Ovary (tissue), 9 donors: Measurements from ENCODE around the gene IFNA21. TPM values are rescaled to one million over a fixed set of nuclear protein-coding genes. Genes with fewer than 3 reads are reported as not detected.
"Not testable (repeated sequence)": the region's sequence is repeated elsewhere in the genome, so short reads cannot be mapped to it uniquely, and the experiment has no call there.

Experiments used
- DNase-seq, 5 donors: peaks; one replicate each; pipeline ENCODE4 v3.0.0-alpha.2; 2019 to 2020
- H3K27ac ChIP-seq, 2 donors: fragments of 200-600 bp; one replicate each; pipeline versions ENCODE4 v1.5.1 to v1.8.0; 2019 to 2022
- H3K27me3 ChIP-seq: fragments of 200-600 bp; one replicate; pipeline ENCODE4 v1.8.0; 2022
- H3K36me3 ChIP-seq: fragments of 200-600 bp; sonication (generic); one replicate; pipeline ENCODE4 v1.5.1; 2019
- H3K4me1 ChIP-seq: one replicate; pipeline ENCODE4 v1.8.1; 2013; ENCODE audit warnings: mild to moderate bottlenecking, moderate library complexity; ENCODE audit not compliant: insufficient read depth
- H3K4me3 ChIP-seq: fragments of 200-600 bp; sonication (generic); one replicate; pipeline ENCODE4 v1.5.1; 2017
- H3K9me3 ChIP-seq, 2 donors: fragments of 200-600 bp in 1 of 2; sonication (generic) in 1 of 2; one replicate each; pipeline versions ENCODE4 v1.5.1 to v1.8.1; 2013 to 2019; ENCODE audit warnings: mild to moderate bottlenecking in 1 of 2, moderate library complexity in 1 of 2
- EP300 ChIP-seq: sonication (generic); formaldehyde crosslinking; IDR thresholded peaks from one replicate; pipeline ENCODE4 v1.6.1; 2017; ENCODE audit warnings: antibody characterized with exemption
- POLR2A ChIP-seq: fragments of 450-650 bp; IDR thresholded peaks from one replicate; pipeline ENCODE4 v1.6.1; 2017; ENCODE audit warnings: antibody characterized with exemption, mild to moderate bottlenecking, moderate library complexity
- WGBS, 3 donors: extraction: QIAGEN DNeasy Blood & Tissue Kit in 1 of 3; methylation state at CpG; one replicate each; pipeline versions ENCODE4 v1.1.5 to v1.1.7; 2013 to 2017; 5-methylcytosine and 5-hydroxymethylcytosine counted together
- intact Hi-C, 4 donors: fragments of 100-400 bp; cut with DNase I; formaldehyde crosslinking; loops; one replicate each; pipeline versions ENCODE4 v1.11.0 to v1.15.1; 2022 to 2023
- polyA plus RNA-seq, 2 donors: library from polyadenylated mRNA; stranded (reverse); fragments of 200-250 nt in 1 of 2; fragments of 350-450 nt in 1 of 2; fragmentation: Illumina TruSeq in 1 of 2; extraction: RNeasy Lipid Tissue Mini Kit (QIAGEN cat#74804) in 1 of 2; gene quantifications; one replicate each; pipeline ENCODE4 v1.2.3, GENCODE V29; 2013 to 2014
- total RNA-seq, 7 donors: library from RNA; depleted of rRNA in 2 of 7; stranded (reverse); fragments of >200 nt in 2 of 7; fragmentation: NEBNext Ultra II Directional in 3 of 7; extraction: Animal tissue kit (Norgen Biotek cat#: 25700) in 3 of 7; gene quantifications; one replicate each; pipeline versions ENCODE4 v1.1.0 to v1.2.4, GENCODE V29; 2016 to 2023
- TF ChIP-seq, protein P1 (sequence below), 3 donors: fragments of 450-650 bp in 2 of 3; fragments of 200-600 bp in 1 of 3; IDR thresholded peaks; one replicate each; pipeline versions ENCODE4 v1.5.1 to v1.8.0; 2016 to 2022; ENCODE audit warnings: antibody characterized with exemption in 3 of 3, mild to moderate bottlenecking in 1 of 3
- donor health status: DM: no; HTN: no; CAD: no; lungs with moderate emphysema.
- donor health status: DM: no; HTN: no; CAD: no.
- donor health status: Bipolar disorder and iron deficiency.
- donor health status: DM: yes; HTN: yes; CAD: no.
- donor health status: DM: no; HTN: no; CAD: no.
- donor health status: DM: yes; HTN: yes; CAD: no.

IFNA21 gene
- total and polyA plus RNA-seq, 9 donors: not detected

DNA sequence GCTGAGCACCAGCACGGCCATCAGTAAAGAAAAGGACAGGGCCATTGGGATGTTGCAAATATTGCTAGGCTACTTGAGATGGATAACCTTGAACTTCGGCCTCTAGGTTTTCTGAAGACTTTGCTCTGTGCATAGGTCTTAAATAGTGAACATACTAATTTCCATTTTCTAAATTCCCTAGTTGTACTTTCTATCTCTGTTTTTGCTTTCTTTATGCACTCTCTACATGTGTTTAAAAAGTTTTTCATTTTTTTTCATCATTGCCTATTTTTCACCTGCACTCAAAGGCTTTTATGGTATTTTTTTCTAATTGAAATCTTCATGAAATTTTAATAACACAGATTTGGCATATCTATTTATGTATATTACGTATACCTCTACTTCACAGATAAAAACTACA lies 21.0 kb upstream of the IFNA21 start, which contains the start of gene IFNA4:
Gene IFNA4 (minus strand): TSS at position 101 of the 400 bp plus-strand sequence. CDS start 56 bp downstream, at position 45.
- H3K4me3 ChIP-seq, H3K36me3 ChIP-seq, intact Hi-C loops, H3K4me1 ChIP-seq, H3K9me3 ChIP-seq, H3K27ac ChIP-seq, H3K27me3 ChIP-seq, DNase-seq: not testable (repeated sequence)
- WGBS, 3 donors: 73 to 78% (median 76%) methylated on average over 3 of the region's 3 CpGs

DNA sequence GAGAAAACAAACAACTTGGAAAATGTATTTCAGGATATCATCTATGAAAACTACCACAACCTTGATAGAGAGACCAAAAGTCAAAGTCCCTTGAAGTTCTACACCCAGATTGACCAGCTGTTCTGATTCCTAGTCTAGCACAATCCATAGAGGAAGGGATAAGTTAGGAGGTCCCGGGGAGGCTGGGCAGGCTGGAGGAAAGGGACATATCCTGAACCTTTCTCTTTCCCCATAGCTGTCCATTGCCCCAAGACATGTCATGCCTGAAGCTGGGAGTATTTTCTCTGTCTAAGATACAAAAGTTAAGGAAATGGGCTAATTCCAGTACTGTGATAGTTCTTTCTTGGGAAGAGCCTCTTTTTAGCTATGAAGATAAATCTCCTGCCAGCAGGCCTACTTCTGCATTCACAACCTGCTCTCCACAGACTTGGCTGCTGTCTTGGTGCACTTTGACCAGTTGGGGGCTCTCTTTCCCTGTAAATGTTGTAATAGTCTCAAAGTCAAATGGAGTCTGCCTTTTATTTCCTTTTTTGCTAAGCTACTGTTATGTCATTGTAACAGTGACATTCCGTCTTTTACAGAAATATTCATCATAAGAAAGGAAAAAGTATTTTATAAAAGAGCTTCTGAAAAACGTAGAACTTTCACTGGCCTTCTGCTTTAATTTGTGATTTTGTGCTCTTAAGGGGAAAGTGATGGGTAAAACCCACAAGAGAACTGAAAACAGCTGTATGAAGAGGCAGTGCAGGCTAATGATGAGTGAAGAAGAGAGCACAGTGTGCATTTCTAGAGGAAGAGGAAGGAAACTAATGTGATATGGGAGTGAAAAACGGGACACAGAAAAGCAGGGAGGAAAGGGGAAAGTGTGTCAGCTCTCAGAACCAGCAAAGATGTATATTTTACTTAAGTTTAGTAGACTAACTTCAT lies 16.6 kb upstream of the IFNA21 start:
- H3K9me3 ChIP-seq, H3K27ac ChIP-seq, H3K4me1 ChIP-seq, DNase-seq, H3K36me3 ChIP-seq, H3K27me3 ChIP-seq, H3K4me3 ChIP-seq, intact Hi-C loops: not testable (repeated sequence)
- 30 to 40% (median 38%) methylated on average over 4 of the region's 4 CpGs for WGBS, 3 donors

DNA sequence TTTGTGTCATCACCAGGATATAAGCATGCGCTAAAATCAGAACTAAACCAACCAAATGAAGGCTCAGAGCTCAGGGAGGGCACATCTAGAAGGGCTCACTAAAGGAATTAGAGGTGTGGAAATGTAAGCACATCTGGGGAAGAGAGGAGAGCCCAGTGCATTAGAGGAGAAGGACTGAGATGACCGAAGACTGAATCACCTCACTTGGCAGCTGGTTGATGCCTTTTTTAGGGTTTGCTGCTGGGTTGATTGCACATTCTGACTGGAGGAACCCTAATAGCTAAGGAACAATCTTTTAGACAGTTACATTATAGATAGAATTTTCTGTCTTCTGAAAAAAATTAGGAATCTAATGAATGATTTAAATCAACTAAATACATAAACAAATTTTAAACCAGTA lies 8.2 kb upstream of the IFNA21 start:
- no peaks in the 10 kb centered on the region for H3K27me3 ChIP-seq
- H3K4me1 ChIP-seq: no peaks in the 10 kb centered on the region
- WGBS, 3 donors: 79 to 86% (median 80%) methylated on average over 2 of the region's 2 CpGs
- no peaks in the 10 kb centered on the region for H3K36me3 ChIP-seq
- no peaks in the 10 kb centered on the region for H3K9me3 ChIP-seq
- H3K4me3 ChIP-seq: no peak overlapping the region
- TF ChIP-seq POLR2A: no peak
- intact Hi-C loops: no loop called here
- no peak overlapping the region for H3K27ac ChIP-seq
- DNase-seq: no peak

DNA sequence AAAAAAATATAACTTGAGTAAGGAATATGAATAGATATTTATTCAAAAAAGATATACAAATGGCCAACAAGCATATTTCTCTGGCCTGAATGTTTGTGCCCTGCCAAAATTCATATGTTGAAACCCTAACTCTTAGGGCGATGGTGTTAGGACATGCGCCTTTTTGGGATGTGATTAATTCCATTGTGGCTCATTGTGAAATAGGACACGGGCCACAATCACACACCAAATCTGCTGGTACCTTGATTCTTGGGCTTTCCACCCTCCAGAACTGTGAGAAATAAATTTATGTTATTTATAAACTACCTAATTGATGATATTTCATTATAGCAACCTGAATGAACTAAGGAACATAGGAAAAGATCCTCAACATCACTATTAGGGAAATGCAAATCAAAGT lies 5.7 kb upstream of the IFNA21 start:
- Histone ChIP-seq H3K27me3 (no peaks in the 10 kb centered on the region), H3K36me3 (no peaks in the 10 kb centered on the region), H3K4me3 (no peak overlapping the region), H3K9me3 (no peaks in the 10 kb centered on the region), H3K27ac (no peak overlapping the region), H3K4me1 (no peaks in the 10 kb centered on the region)
- TF ChIP-seq POLR2A: no peak
- TF ChIP-seq, protein P1, sequence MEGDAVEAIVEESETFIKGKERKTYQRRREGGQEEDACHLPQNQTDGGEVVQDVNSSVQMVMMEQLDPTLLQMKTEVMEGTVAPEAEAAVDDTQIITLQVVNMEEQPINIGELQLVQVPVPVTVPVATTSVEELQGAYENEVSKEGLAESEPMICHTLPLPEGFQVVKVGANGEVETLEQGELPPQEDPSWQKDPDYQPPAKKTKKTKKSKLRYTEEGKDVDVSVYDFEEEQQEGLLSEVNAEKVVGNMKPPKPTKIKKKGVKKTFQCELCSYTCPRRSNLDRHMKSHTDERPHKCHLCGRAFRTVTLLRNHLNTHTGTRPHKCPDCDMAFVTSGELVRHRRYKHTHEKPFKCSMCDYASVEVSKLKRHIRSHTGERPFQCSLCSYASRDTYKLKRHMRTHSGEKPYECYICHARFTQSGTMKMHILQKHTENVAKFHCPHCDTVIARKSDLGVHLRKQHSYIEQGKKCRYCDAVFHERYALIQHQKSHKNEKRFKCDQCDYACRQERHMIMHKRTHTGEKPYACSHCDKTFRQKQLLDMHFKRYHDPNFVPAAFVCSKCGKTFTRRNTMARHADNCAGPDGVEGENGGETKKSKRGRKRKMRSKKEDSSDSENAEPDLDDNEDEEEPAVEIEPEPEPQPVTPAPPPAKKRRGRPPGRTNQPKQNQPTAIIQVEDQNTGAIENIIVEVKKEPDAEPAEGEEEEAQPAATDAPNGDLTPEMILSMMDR (IDR thresholded peaks at IDR 0.05): no peak
- TF ChIP-seq EP300: no peak
- no peak for DNase-seq
- WGBS, 3 donors: 81 to 85% (median 85%) methylated on average over 3 of the region's 3 CpGs
- intact Hi-C loops: no loop called here

DNA sequence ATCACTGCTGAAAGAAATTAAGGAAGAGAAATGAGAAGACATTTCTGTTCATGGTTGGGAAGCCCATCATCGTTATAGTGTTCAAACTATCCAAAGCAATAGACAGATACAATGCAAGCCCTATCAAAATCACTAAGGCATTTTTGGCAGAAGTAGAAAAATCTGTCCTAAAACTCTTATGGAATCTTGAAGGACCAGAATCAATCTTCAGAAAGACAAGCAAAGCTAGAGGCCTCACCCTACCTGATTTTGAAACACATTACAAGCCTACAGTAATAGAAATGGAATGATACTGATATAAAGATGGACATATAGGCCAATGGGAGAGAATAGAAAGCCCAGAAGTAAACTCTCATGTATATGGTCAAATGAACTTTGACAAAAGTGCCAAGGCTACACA lies 4.9 kb upstream of the IFNA21 start:
- no peak for TF ChIP-seq EP300
- Histone ChIP-seq H3K27me3 (no peaks in the 10 kb centered on the region), H3K4me1 (no peaks in the 10 kb centered on the region), H3K36me3 (no peaks in the 10 kb centered on the region), H3K9me3 (no peaks in the 10 kb centered on the region), H3K27ac (no peak overlapping the region), H3K4me3 (no peak overlapping the region)
- 73 to 83% (median 82%) methylated on average over 1 of the region's 1 CpG for WGBS, 3 donors
- DNase-seq: no peak
- intact Hi-C loops: no loop called here

DNA sequence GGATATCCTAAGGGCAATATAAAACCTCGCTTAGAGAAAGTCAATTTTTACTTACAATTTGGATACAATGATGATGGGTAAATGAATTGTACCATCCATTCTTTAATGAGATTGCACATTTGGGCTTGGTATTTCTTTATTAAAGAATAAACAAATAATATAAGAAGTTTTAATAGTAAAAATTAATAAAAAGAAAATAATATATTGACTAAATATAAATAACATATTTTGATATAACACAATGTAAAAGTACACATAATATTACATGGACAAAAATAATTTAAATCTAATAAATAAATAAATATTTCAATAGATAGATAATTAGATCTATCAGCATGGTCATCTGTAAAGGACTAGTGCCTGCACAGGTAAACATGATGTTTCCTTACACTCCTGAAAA lies 944 bp downstream of the IFNA21 start:
- TF ChIP-seq, protein P1 (IDR thresholded peaks at IDR 0.05): no peak
- TF ChIP-seq POLR2A (no peak), EP300 (no peak)
- Histone ChIP-seq H3K27me3 (no peaks in the 10 kb centered on the region), H3K27ac (no peak overlapping the region), H3K4me3 (no peak overlapping the region), H3K4me1 (no peaks in the 10 kb centered on the region), H3K9me3 (no peaks in the 10 kb centered on the region), H3K36me3 (no peaks in the 10 kb centered on the region)
- intact Hi-C loops: no loop called here
- no peak for DNase-seq
- WGBS, 3 donors: 86 to 93% (median 91%) methylated on average over 1 of the region's 1 CpG
